Measurements from ENCODE around the gene PHLPP1. TPM values are rescaled to one million over a fixed set of nuclear protein-coding genes. Genes with fewer than 3 reads are reported as not detected.

PHLPP1 gene
- total and polyA plus RNA-seq, 2 experiments from 2014 or later: 15.7 to 73.6 TPM

DNA sequence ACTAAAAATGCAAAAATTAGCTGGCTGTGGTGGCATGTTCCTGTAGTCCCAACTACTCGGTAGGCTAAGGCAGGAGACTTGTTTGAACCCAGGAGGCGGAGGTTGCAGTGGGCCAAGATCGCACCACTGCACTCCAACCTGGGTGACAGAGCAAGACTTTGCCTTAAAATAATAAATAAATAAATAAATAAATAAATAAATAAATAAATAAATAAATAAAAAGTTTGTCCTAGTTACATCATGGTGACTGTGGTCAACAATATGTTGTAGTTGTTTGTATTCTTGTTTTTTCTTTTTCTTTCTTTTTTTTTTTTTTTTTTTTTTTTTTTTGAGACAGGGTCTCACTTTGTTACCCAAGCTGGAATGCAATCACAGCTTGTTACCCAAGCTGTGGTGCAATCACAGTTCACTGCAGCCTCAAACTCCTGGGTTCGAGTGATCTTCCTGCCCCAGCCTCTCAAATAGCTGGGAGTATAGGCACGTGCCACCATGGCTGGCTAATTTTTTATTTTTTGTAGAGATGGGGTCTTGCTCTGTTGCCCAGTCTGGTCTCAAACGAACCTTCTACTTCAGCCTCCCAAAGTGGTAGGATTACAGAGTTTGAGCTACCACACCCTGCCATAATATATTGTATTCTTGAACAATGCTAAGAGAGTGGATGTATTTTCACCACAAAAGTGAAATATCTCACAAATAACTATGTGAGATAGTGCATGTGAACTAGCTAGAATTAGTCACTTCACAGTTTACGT is 185.0 kb downstream of the PHLPP1 start:
- no peak for DNase-seq (ENCODE audit: low spot score)
- Mint-ChIP-seq H3K9me3 (no peaks in the 10 kb centered on the region), H3K4me1 (peaks cover 17% of the 10 kb centered on the region), H3K4me3 (no peak overlapping the region), H3K36me3 (ENCODE audit: low read depth) (peaks cover 77% of the 10 kb centered on the region), H3K27me3 (ENCODE audit: insufficient read depth, low read depth, poor library complexity) (no peaks in the 10 kb centered on the region), H3K27ac (no peak overlapping the region)
- Histone ChIP-seq H3K4me3 (no peak overlapping the region), H3K79me2 (replicated peaks; ENCODE audit: insufficient read depth) (no peaks in the 10 kb centered on the region; the same call in 1 of the 2 replicates), H2AFZ (no peak overlapping the region), H3K36me3 (ENCODE audit: insufficient read depth) (no peaks in the 10 kb centered on the region; the same call in none of the 2 replicates), H3K9me2 (ENCODE audit: insufficient read depth) (no peaks in the 10 kb centered on the region), H3K4me2 (no peak overlapping the region), H3K4me1 (ENCODE audit: insufficient read depth) (peaks cover 23% of the 10 kb centered on the region), H3F3A (replicated peaks; ENCODE audit: low read depth) (no peaks in the 10 kb centered on the region), H3K27ac (ENCODE audit: low read depth) (no peak overlapping the region), H4K20me1 (replicated peaks; ENCODE audit: insufficient read depth) (no peaks in the 10 kb centered on the region), H3K27me3 (ENCODE audit: insufficient read depth) (no peaks in the 10 kb centered on the region)
- TF ChIP-seq, protein P1, sequence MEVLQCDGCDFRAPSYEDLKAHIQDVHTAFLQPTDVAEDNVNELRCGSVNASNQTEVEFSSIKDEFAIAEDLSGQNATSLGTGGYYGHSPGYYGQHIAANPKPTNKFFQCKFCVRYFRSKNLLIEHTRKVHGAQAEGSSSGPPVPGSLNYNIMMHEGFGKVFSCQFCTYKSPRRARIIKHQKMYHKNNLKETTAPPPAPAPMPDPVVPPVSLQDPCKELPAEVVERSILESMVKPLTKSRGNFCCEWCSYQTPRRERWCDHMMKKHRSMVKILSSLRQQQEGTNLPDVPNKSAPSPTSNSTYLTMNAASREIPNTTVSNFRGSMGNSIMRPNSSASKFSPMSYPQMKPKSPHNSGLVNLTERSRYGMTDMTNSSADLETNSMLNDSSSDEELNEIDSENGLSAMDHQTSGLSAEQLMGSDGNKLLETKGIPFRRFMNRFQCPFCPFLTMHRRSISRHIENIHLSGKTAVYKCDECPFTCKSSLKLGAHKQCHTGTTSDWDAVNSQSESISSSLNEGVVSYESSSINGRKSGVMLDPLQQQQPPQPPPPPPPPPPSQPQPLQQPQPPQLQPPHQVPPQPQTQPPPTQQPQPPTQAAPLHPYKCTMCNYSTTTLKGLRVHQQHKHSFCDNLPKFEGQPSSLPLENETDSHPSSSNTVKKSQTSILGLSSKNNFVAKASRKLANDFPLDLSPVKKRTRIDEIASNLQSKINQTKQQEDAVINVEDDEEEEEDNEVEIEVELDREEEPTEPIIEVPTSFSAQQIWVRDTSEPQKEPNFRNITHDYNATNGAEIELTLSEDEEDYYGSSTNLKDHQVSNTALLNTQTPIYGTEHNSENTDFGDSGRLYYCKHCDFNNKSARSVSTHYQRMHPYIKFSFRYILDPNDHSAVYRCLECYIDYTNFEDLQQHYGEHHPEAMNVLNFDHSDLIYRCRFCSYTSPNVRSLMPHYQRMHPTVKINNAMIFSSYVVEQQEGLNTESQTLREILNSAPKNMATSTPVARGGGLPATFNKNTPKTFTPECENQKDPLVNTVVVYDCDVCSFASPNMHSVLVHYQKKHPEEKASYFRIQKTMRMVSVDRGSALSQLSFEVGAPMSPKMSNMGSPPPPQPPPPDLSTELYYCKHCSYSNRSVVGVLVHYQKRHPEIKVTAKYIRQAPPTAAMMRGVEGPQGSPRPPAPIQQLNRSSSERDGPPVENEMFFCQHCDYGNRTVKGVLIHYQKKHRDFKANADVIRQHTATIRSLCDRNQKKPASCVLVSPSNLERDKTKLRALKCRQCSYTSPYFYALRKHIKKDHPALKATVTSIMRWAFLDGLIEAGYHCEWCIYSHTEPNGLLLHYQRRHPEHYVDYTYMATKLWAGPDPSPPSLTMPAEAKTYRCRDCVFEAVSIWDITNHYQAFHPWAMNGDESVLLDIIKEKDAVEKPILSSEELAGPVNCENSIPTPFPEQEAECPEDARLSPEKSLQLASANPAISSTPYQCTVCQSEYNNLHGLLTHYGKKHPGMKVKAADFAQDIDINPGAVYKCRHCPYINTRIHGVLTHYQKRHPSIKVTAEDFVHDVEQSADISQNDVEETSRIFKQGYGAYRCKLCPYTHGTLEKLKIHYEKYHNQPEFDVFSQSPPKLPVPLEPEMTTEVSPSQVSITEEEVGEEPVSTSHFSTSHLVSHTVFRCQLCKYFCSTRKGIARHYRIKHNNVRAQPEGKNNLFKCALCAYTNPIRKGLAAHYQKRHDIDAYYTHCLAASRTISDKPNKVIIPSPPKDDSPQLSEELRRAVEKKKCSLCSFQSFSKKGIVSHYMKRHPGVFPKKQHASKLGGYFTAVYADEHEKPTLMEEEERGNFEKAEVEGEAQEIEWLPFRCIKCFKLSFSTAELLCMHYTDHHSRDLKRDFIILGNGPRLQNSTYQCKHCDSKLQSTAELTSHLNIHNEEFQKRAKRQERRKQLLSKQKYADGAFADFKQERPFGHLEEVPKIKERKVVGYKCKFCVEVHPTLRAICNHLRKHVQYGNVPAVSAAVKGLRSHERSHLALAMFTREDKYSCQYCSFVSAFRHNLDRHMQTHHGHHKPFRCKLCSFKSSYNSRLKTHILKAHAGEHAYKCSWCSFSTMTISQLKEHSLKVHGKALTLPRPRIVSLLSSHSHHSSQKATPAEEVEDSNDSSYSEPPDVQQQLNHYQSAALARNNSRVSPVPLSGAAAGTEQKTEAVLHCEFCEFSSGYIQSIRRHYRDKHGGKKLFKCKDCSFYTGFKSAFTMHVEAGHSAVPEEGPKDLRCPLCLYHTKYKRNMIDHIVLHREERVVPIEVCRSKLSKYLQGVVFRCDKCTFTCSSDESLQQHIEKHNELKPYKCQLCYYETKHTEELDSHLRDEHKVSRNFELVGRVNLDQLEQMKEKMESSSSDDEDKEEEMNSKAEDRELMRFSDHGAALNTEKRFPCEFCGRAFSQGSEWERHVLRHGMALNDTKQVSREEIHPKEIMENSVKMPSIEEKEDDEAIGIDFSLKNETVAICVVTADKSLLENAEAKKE (CRISPR knock-in tag; IDR thresholded peaks at IDR 0.05): no peak
- TF ChIP-seq JUNB (IDR thresholded peaks at IDR 0.05; ENCODE audit: unreplicated experiment) (no peak), ZNF114 (CRISPR knock-in tag; IDR thresholded peaks at IDR 0.05) (no peak), STAT1 (IDR thresholded peaks at IDR 0.05; ENCODE audit: unreplicated experiment) (no peak), POLR2AphosphoS5 (IDR thresholded peaks at IDR 0.05; ENCODE audit: low read depth) (no peak), CREB1 (CRISPR knock-in tag; IDR thresholded peaks at IDR 0.05; ENCODE audit: low read depth) (no peak), EZH2phosphoT487 (IDR thresholded peaks at IDR 0.05; ENCODE audit: unreplicated experiment) (no peak), ZNF331 (CRISPR knock-in tag; IDR thresholded peaks at IDR 0.05; ENCODE audit: low read depth) (no peak), EZH2 (IDR thresholded peaks at IDR 0.05; ENCODE audit: low read depth, unreplicated experiment) (no peak), NANOG (IDR thresholded peaks at IDR 0.05; ENCODE audit: borderline replicate concordance) (no peak)
- TF ChIP-seq, protein P2, sequence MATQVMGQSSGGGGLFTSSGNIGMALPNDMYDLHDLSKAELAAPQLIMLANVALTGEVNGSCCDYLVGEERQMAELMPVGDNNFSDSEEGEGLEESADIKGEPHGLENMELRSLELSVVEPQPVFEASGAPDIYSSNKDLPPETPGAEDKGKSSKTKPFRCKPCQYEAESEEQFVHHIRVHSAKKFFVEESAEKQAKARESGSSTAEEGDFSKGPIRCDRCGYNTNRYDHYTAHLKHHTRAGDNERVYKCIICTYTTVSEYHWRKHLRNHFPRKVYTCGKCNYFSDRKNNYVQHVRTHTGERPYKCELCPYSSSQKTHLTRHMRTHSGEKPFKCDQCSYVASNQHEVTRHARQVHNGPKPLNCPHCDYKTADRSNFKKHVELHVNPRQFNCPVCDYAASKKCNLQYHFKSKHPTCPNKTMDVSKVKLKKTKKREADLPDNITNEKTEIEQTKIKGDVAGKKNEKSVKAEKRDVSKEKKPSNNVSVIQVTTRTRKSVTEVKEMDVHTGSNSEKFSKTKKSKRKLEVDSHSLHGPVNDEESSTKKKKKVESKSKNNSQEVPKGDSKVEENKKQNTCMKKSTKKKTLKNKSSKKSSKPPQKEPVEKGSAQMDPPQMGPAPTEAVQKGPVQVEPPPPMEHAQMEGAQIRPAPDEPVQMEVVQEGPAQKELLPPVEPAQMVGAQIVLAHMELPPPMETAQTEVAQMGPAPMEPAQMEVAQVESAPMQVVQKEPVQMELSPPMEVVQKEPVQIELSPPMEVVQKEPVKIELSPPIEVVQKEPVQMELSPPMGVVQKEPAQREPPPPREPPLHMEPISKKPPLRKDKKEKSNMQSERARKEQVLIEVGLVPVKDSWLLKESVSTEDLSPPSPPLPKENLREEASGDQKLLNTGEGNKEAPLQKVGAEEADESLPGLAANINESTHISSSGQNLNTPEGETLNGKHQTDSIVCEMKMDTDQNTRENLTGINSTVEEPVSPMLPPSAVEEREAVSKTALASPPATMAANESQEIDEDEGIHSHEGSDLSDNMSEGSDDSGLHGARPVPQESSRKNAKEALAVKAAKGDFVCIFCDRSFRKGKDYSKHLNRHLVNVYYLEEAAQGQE (IDR thresholded peaks at IDR 0.05; ENCODE audit: unreplicated experiment): no peak
- TF ChIP-seq, protein P3, sequence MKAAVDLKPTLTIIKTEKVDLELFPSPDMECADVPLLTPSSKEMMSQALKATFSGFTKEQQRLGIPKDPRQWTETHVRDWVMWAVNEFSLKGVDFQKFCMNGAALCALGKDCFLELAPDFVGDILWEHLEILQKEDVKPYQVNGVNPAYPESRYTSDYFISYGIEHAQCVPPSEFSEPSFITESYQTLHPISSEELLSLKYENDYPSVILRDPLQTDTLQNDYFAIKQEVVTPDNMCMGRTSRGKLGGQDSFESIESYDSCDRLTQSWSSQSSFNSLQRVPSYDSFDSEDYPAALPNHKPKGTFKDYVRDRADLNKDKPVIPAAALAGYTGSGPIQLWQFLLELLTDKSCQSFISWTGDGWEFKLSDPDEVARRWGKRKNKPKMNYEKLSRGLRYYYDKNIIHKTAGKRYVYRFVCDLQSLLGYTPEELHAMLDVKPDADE (IDR thresholded peaks at IDR 0.05): no peak
- TF ChIP-seq, protein P4, sequence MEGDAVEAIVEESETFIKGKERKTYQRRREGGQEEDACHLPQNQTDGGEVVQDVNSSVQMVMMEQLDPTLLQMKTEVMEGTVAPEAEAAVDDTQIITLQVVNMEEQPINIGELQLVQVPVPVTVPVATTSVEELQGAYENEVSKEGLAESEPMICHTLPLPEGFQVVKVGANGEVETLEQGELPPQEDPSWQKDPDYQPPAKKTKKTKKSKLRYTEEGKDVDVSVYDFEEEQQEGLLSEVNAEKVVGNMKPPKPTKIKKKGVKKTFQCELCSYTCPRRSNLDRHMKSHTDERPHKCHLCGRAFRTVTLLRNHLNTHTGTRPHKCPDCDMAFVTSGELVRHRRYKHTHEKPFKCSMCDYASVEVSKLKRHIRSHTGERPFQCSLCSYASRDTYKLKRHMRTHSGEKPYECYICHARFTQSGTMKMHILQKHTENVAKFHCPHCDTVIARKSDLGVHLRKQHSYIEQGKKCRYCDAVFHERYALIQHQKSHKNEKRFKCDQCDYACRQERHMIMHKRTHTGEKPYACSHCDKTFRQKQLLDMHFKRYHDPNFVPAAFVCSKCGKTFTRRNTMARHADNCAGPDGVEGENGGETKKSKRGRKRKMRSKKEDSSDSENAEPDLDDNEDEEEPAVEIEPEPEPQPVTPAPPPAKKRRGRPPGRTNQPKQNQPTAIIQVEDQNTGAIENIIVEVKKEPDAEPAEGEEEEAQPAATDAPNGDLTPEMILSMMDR (conservative IDR thresholded peaks at IDR 0.05; ENCODE audit: low read depth in 2 of 2): no peak
- no peak for ATAC-seq
